H1 (cell line): ENCODE measurements around the gene ATP8B3. TPM values are rescaled to one million over a fixed set of nuclear protein-coding genes. Genes with fewer than 3 reads are reported as not detected.

Source experiments
- CTCF ChIA-PET: fragments of 300-600 bp; sonication (Branson Sonifier 250); formaldehyde crosslinking; loops from one replicate; lab custom pipeline; 2021; ENCODE audit not compliant: partially characterized antibody; lab: Charles Lee
- POLR2A ChIA-PET: fragments of 300-600 bp; sonication (Branson Sonifier 250); formaldehyde crosslinking; loops from one replicate; lab custom pipeline; 2021; ENCODE audit warnings: inconsistent platforms; ENCODE audit not compliant: partially characterized antibody; lab: Charles Lee
- DNase-seq, 2 experiments: peaks; one replicate each; pipeline versions ENCODE4 v3.0.0 to v3.0.0-alpha.2; 2010 to 2022; ENCODE audit warnings: low spot score in 2 of 2, low read depth in 1 of 2, mixed read lengths in 1 of 2
- FAIRE-seq: peaks from 2 replicates; lab custom pipeline; 2011; peaks lifted over from hg19 to GRCh38; lab: Jason Lieb, UNC
- H2AFZ ChIP-seq: 2 replicates; pipeline ENCODE4 v1.8.1; 2012; ENCODE audit warnings: low read length, inconsistent platforms
- H2AK5ac ChIP-seq: 2 replicates; pipeline ENCODE4 v1.6.1; 2013; ENCODE audit warnings: low read depth, low read length
- H2BK120ac ChIP-seq: replicated peaks from 2 replicates; pipeline ENCODE3; 2013; ENCODE audit warnings: low read depth, low read length, inconsistent platforms
- H2BK12ac ChIP-seq: 2 replicates; pipeline ENCODE4 v1.6.1; 2013; ENCODE audit warnings: low read depth, low read length
- H2BK15ac ChIP-seq: 2 replicates; pipeline ENCODE4 v1.6.1; 2013; ENCODE audit warnings: low read length
- H2BK20ac ChIP-seq: 2 replicates; pipeline ENCODE4 v1.6.1; 2013; ENCODE audit warnings: low read length
- H2BK5ac ChIP-seq: 2 replicates; pipeline ENCODE4 v1.6.1; 2013; ENCODE audit warnings: low read depth, low read length
- H3K14ac ChIP-seq: 2 replicates; pipeline ENCODE4 v1.6.1; 2013; ENCODE audit warnings: inconsistent platforms; ENCODE audit not compliant: insufficient read length
- H3K18ac ChIP-seq: 2 replicates; pipeline ENCODE4 v1.6.1; 2013; ENCODE audit warnings: low read length; ENCODE audit errors: extremely low read depth
- H3K23ac ChIP-seq: 2 replicates; pipeline ENCODE4 v1.6.1; 2013; ENCODE audit warnings: inconsistent platforms; ENCODE audit not compliant: insufficient read length
- H3K23me2 ChIP-seq: 2 replicates; pipeline ENCODE4 v1.6.1; 2013; ENCODE audit warnings: low read depth, low read length
- H3K27ac ChIP-seq: 2 replicates; pipeline ENCODE4 v1.6.1; 2011; ENCODE audit warnings: low read depth, low read length, inconsistent platforms
- H3K27me3 ChIP-seq, 4 experiments: replicated peaks in 1 of 4; 1 replicate in 1 of 4; 2 replicates in 3 of 4; pipeline versions ENCODE4 v1.6.1 to v1.8.1; 2011 to 2013; ENCODE audit warnings: low read length in 3 of 4, mild to moderate bottlenecking in 3 of 4, inconsistent platforms in 2 of 4, mixed read lengths in 2 of 4, moderate library complexity in 1 of 4; ENCODE audit not compliant: control insufficient read depth in 3 of 4, insufficient read depth in 3 of 4; ENCODE audit errors: extremely low read depth in 1 of 4
- H3K36me3 ChIP-seq, 4 experiments: 2 replicates each; pipeline versions ENCODE4 v1.6.1 to v1.8.1; 2011 to 2013; ENCODE audit warnings: mild to moderate bottlenecking in 4 of 4, low read length in 3 of 4, moderate library complexity in 2 of 4, control low read depth in 1 of 4, inconsistent platforms in 1 of 4; ENCODE audit not compliant: insufficient read depth in 4 of 4, control insufficient read depth in 2 of 4
- H3K4ac ChIP-seq: replicated peaks from 2 replicates; pipeline ENCODE3; 2013; ENCODE audit warnings: low read length, low read depth, mixed read lengths, inconsistent platforms; ENCODE audit not compliant: insufficient read length
- H3K4me1 ChIP-seq, 4 experiments: replicated peaks in 1 of 4; 1 replicate in 1 of 4; 2 replicates in 3 of 4; pipeline versions ENCODE4 v1.6.1 to v1.8.1; 2011 to 2013; ENCODE audit warnings: low read length in 3 of 4, inconsistent platforms in 2 of 4, mixed read lengths in 1 of 4; ENCODE audit not compliant: insufficient read depth in 4 of 4, control insufficient read depth in 3 of 4
- H3K4me2 ChIP-seq, 2 experiments: 2 replicates each; pipeline versions ENCODE4 v1.6.1 to v1.8.1; 2011 to 2013; ENCODE audit warnings: low read depth in 2 of 2, low read length in 2 of 2, control low read depth in 1 of 2, inconsistent platforms in 1 of 2, mild to moderate bottlenecking in 1 of 2; ENCODE audit not compliant: insufficient read depth in 1 of 2
- H3K4me3 ChIP-seq, 4 experiments: fragments of 200-600, 300-600 bp in 1 of 4; sonication (generic), shearing (Covaris generic), sonication (Bioruptor Twin) in 1 of 4; 2 replicates each; pipeline versions ENCODE4 v1.5.1 to v1.8.1; 2011 to 2016; ENCODE audit warnings: low read length in 4 of 4, low read depth in 3 of 4, control low read depth in 2 of 4, inconsistent platforms in 2 of 4, mild to moderate bottlenecking in 2 of 4, mixed read lengths in 1 of 4, moderate library complexity in 1 of 4; ENCODE audit not compliant: insufficient read depth in 2 of 4; ENCODE audit errors: extremely low read depth in 1 of 4
- H3K56ac ChIP-seq: replicated peaks from 2 replicates; pipeline ENCODE3; 2013; ENCODE audit warnings: low read depth, mild to moderate bottlenecking, mixed read lengths, low read length, inconsistent platforms; ENCODE audit not compliant: insufficient read length
- H3K79me1 ChIP-seq: 2 replicates; pipeline ENCODE4 v1.6.1; 2013; ENCODE audit warnings: low read depth, low read length, control low read depth
- H3K79me2 ChIP-seq, 2 experiments: 2 replicates each; pipeline versions ENCODE4 v1.6.1 to v1.8.1; 2012 to 2013; ENCODE audit warnings: low read length in 2 of 2, mild to moderate bottlenecking in 2 of 2, inconsistent platforms in 1 of 2; ENCODE audit not compliant: insufficient read depth in 2 of 2, control insufficient read depth in 1 of 2
- H3K9ac ChIP-seq, 4 experiments: replicated peaks in 1 of 4; 1 replicate in 1 of 4; 2 replicates in 3 of 4; pipeline versions ENCODE4 v1.6.1 to v1.8.1; 2011 to 2013; ENCODE audit warnings: low read depth in 3 of 4, low read length in 3 of 4, control low read depth in 2 of 4, mild to moderate bottlenecking in 2 of 4, moderate library complexity in 2 of 4, inconsistent platforms in 1 of 4; ENCODE audit errors: extremely low read depth in 1 of 4
- H3K9me3 ChIP-seq, 2 experiments: 2 replicates each; pipeline versions ENCODE4 v1.6.1 to v1.8.1; 2012 to 2013; ENCODE audit warnings: mild to moderate bottlenecking in 2 of 2, moderate library complexity in 2 of 2, control low read depth in 1 of 2, inconsistent platforms in 1 of 2, low read depth in 1 of 2, low read length in 1 of 2, mixed read lengths in 1 of 2; ENCODE audit not compliant: insufficient read depth in 2 of 2
- H4K20me1 ChIP-seq, 2 experiments: replicated peaks in 1 of 2; 2 replicates each; pipeline versions ENCODE3 to v1.8.1; 2011 to 2013; ENCODE audit warnings: inconsistent platforms in 2 of 2, low read length in 2 of 2, mild to moderate bottlenecking in 1 of 2; ENCODE audit not compliant: insufficient read depth in 2 of 2, control insufficient read depth in 1 of 2
- H4K5ac ChIP-seq: 2 replicates; pipeline ENCODE4 v1.6.1; 2013; ENCODE audit warnings: low read length, low read depth, mixed read lengths, inconsistent platforms; ENCODE audit not compliant: insufficient read length
- H4K8ac ChIP-seq: 2 replicates; pipeline ENCODE4 v1.8.0; 2013; ENCODE audit warnings: mild to moderate bottlenecking, moderate library complexity, low read length, inconsistent platforms; ENCODE audit not compliant: insufficient read depth; ENCODE audit errors: extremely low read depth
- H4K91ac ChIP-seq: replicated peaks from 2 replicates; pipeline ENCODE3; 2013; ENCODE audit warnings: low read length, mixed read lengths, inconsistent platforms; ENCODE audit not compliant: insufficient read length
- BACH1 ChIP-seq: IDR thresholded peaks from 2 replicates; pipeline ENCODE4 v1.6.1; 2012; ENCODE audit warnings: low read length, improper control_type of control experiment
- EP300 ChIP-seq, 2 experiments: IDR thresholded peaks; 1 replicate in 1 of 2; 2 replicates in 1 of 2; pipeline ENCODE4 v1.6.1; 2011 to 2012; ENCODE audit warnings: low read depth in 2 of 2, low read length in 2 of 2, mild to moderate bottlenecking in 2 of 2, borderline replicate concordance in 1 of 2, inconsistent platforms in 1 of 2, moderate library complexity in 1 of 2
- GABPA ChIP-seq: IDR thresholded peaks from 2 replicates; pipeline ENCODE4 v1.6.1; 2011; ENCODE audit warnings: mild to moderate bottlenecking, low read length, moderate library complexity, borderline replicate concordance; ENCODE audit not compliant: insufficient read depth
- JUND ChIP-seq: IDR thresholded peaks from 2 replicates; pipeline ENCODE4 v1.6.1; 2011; ENCODE audit warnings: mild to moderate bottlenecking, improper control_type of control experiment, low read length
- PHF8 ChIP-seq: fragments of 200-600 bp; sonication (generic); conservative IDR thresholded peaks from 2 replicates; pipeline ENCODE4 v1.7.1; 2012; ENCODE audit warnings: low read depth, mild to moderate bottlenecking, inconsistent platforms, low read length, moderate library complexity
- POLR2AphosphoS5 ChIP-seq: IDR thresholded peaks from 2 replicates; pipeline ENCODE4 v1.6.1; 2011; ENCODE audit warnings: low read depth, low read length
- SAP30 ChIP-seq: fragments of 300-600 bp; sonication (generic); IDR thresholded peaks from 2 replicates; pipeline ENCODE4 v1.7.1; 2012; ENCODE audit warnings: low read length, moderate library complexity, mild to moderate bottlenecking, inconsistent platforms; ENCODE audit not compliant: insufficient read depth, insufficient replicate concordance
- TCF12 ChIP-seq: IDR thresholded peaks from 2 replicates; pipeline ENCODE4 v1.6.1; 2011; ENCODE audit warnings: low read depth, mild to moderate bottlenecking, low read length
- WGBS, 2 experiments: shearing (Covaris generic) in 1 of 2; methylation state at CpG; one replicate each; pipeline versions ENCODE4 v1.1.6 to v1.1.7; 2013 to 2015; ENCODE audit warnings: low lambda C conversion rate in 2 of 2, mixed read lengths in 2 of 2, inconsistent platforms in 1 of 2, low coverage in 1 of 2, missing lambda C conversion rate in 1 of 2; ENCODE audit not compliant: insufficient replicate concordance in 2 of 2, insufficient coverage in 1 of 2, insufficient read length in 1 of 2; ENCODE audit errors: extremely low coverage in 1 of 2, missing lambda C conversion rate in 1 of 2; 5-methylcytosine and 5-hydroxymethylcytosine counted together
- polyA plus RNA-seq, 7 experiments: library from polyadenylated mRNA; depleted of rRNA in 3 of 7; stranded (reverse) in 5 of 7; unstranded in 2 of 7; fragments of >200 nt in 5 of 7; fragments of 200-250 nt in 2 of 7; gene quantifications; 1 replicate in 5 of 7; 2 replicates in 1 of 7; 4 replicates in 1 of 7; pipeline versions ENCODE4 v1.2.1 to v1.2.3, GENCODE V29; 2011 to 2013; ENCODE audit warnings: missing spikeins in 2 of 7, mixed read lengths in 2 of 7
- total RNA-seq: library from RNA; stranded (reverse); fragmentation: NEBNext Ultra II Directional; extraction: Animal tissue kit (Norgen Biotek cat#: 25700); gene quantifications from 2 replicates; pipeline ENCODE4 v1.2.1, GENCODE V29; 2021

The ATP8B3 gene
- total and polyA plus RNA-seq, 2 of the 8 experiments (the other 6 are each of a cell fraction or from before 2014, with no cell fraction given): 4.1 to 9.3 TPM

- Histone ChIP-seq H3K56ac (no peak overlapping the region), H3K23me2 (no peaks in the 10 kb centered on the region), H3K9ac (no peak overlapping the region), H2AK5ac (no peak overlapping the region), H3K18ac (no peak overlapping the region), H3K27ac (no peak overlapping the region), H3K4me2 (no peak overlapping the region), H4K91ac (no peak overlapping the region), H2BK15ac (no peak overlapping the region), H3K79me1 (peaks cover 26% of the 10 kb centered on the region), H4K20me1 (peaks cover 16 to 29% of the 10 kb centered on the region in 2 experiments), H3K14ac (no peak overlapping the region), H3K9me3 (no peaks in the 10 kb centered on the region), H2BK12ac (no peak overlapping the region), H3K27me3 (no peaks in the 10 kb centered on the region), H2BK5ac (no peak overlapping the region; the same call in 1 of the 2 replicates), H3K79me2 (peaks cover 3 to 58% of the 10 kb centered on the region in 2 experiments; a peak in 3 of 4 replicates), H2BK120ac (no peak overlapping the region), H2AFZ (no peak overlapping the region), H4K5ac (no peak overlapping the region), H2BK20ac (no peak overlapping the region), H3K23ac (no peak overlapping the region), H4K8ac (peak overlapping the region; percentile 76; the same call in 1 of the 2 replicates), H3K4me1 (0 out of 7 replicates have a peak, but pooled peaks cover 0 to 2% (median 0%) of the 10 kb centered on the region in 4 experiments), H3K36me3 (no peaks in the 10 kb centered on the region), H3K4me3 (no peak overlapping the region), H3K4ac (no peak overlapping the region)
- WGBS, 2 experiments: 90% methylated on average over 11 of the region's 11 CpGs; no CpG with 5 or more reads in 1 of the 2 experiments
- no peak for FAIRE-seq
- DNase-seq: no peak
- ChIA-PET POLR2A (interaction anchor here (0.6 to 2.4 kb wide), 8 partner anchors 9 to 246 kb away, joined by 3 to 10 read pairs (median 3); partner anchors contain the start of gene TCF3), CTCF (interaction anchor here (0.6 to 14.9 kb wide), 27 partner anchors 10 to 843 kb away, joined by 3 to 228 read pairs (median 5); no protein-coding TSS in a partner anchor)
- TF ChIP-seq BACH1 (no peak), POLR2AphosphoS5 (no peak), EP300 (IDR thresholded peaks at IDR 0.05; ENCODE audit: borderline replicate concordance in 1 of 2, low read depth in 2 of 2, low read length in 2 of 2) (no peak), TCF12 (no peak), JUND (no peak), PHF8 (no peak), GABPA (no peak), SAP30 (no peak)
These were observed 25.1 kb upstream of the ATP8B3 start for GRCh38 chr19:1837222-1837565.
